Muscle of leg (tissue), 11 donors: ENCODE measurements around the gene PPP3CB. TPM values are rescaled to one million over a fixed set of nuclear protein-coding genes. Genes with fewer than 3 reads are reported as not detected.

Experiments
- DNase-seq: peaks from one replicate; pipeline ENCODE4 v3.0.0; 2013
- H3K27ac ChIP-seq: one replicate; pipeline ENCODE4 v1.5.1; 2013; ENCODE audit warnings: mild to moderate bottlenecking, low read length, control low read depth
- H3K27me3 ChIP-seq: one replicate; pipeline ENCODE4 v1.6.1; 2013; ENCODE audit warnings: low read length; ENCODE audit not compliant: control insufficient read depth, insufficient read depth
- H3K36me3 ChIP-seq: one replicate; pipeline ENCODE4 v1.6.1; 2013; ENCODE audit warnings: low read length; ENCODE audit not compliant: control insufficient read depth, insufficient read depth
- H3K4me1 ChIP-seq: one replicate; pipeline ENCODE4 v1.6.1; 2013; ENCODE audit warnings: low read length; ENCODE audit not compliant: control insufficient read depth, insufficient read depth
- H3K4me3 ChIP-seq: one replicate; pipeline ENCODE4 v1.5.1; 2013; ENCODE audit warnings: low read length, control low read depth
- H3K9me3 ChIP-seq: replicated peaks from 2 replicates; pipeline ENCODE4 v1.6.1; 2013; ENCODE audit warnings: low read depth, low read length; ENCODE audit not compliant: control insufficient read depth
- WGBS: methylation state at CpG from one replicate; pipeline ENCODE4 v1.1.5; 2013; ENCODE audit warnings: missing lambda C conversion rate; ENCODE audit not compliant: insufficient coverage; 5-methylcytosine and 5-hydroxymethylcytosine counted together
- polyA plus RNA-seq, 8 donors: library from polyadenylated mRNA; unstranded; fragments of 120-200 nt; gene quantifications; one replicate each; pipeline versions ENCODE4 v1.2.1 to v1.2.3, GENCODE V29; 2013; ENCODE audit warnings: inconsistent platforms in 1 of 8, low replicate concordance in 1 of 8; ENCODE audit not compliant: insufficient read length in 8 of 8, insufficient read depth in 1 of 8
- total RNA-seq: library from RNA; stranded (reverse); fragments of 120-200 nt; gene quantifications from one replicate; pipeline ENCODE4 v1.2.4, GENCODE V29; 2013

The PPP3CB gene
- total and polyA plus RNA-seq, 9 donors = 72.0 to 163 (median 125) TPM

- Histone ChIP-seq H3K9me3 (no peaks in the 10 kb centered on the region), H3K27me3 (no peaks in the 10 kb centered on the region), H3K4me1 (peaks cover 12% of the 10 kb centered on the region), H3K36me3 (peaks cover 8% of the 10 kb centered on the region), H3K27ac (no peak overlapping the region), H3K4me3 (peak overlapping the region; percentile 95)
- 71% methylated on average over 5 of the region's 15 CpGs for WGBS
- DNase-seq = no peak
Observed at GRCh38 chr10:73494213-73494612, 1.6 kb downstream of the PPP3CB start.

- H3K4me3 ChIP-seq = peak overlapping the region; percentile 0
- H3K36me3 ChIP-seq = peaks cover 5% of the 10 kb centered on the region
- no CpG with 5 or more reads among the region's 2 CpGs for WGBS
- no peaks in the 10 kb centered on the region for H3K27me3 ChIP-seq
- DNase-seq = no peak
- no peaks in the 10 kb centered on the region for H3K9me3 ChIP-seq
- H3K27ac ChIP-seq = no peak overlapping the region
- H3K4me1 ChIP-seq = peaks cover 12% of the 10 kb centered on the region
Observed at GRCh38 chr10:73493781-73494180, 2.0 kb downstream of the PPP3CB start.

- no peaks in the 10 kb centered on the region for H3K9me3 ChIP-seq
- no peaks in the 10 kb centered on the region for H3K27me3 ChIP-seq
- WGBS = 95% methylated on average over 2 of the region's 4 CpGs
- no peaks in the 10 kb centered on the region for H3K4me1 ChIP-seq
- H3K4me3 ChIP-seq = no peak overlapping the region
- DNase-seq = no peak
- peaks cover 13% of the 10 kb centered on the region for H3K36me3 ChIP-seq
- no peak overlapping the region for H3K27ac ChIP-seq
Observed at GRCh38 chr10:73486601-73487000, 9.2 kb downstream of the PPP3CB start.

GRCh38 chr10:73485320-73485719 is 10.5 kb downstream of the PPP3CB start:
- peak; percentile 44 for DNase-seq

GRCh38 chr10:73480158-73480557 is 15.7 kb downstream of the PPP3CB start:
- no peaks in the 10 kb centered on the region for H3K27me3 ChIP-seq
- no peak overlapping the region for H3K27ac ChIP-seq
- no peaks in the 10 kb centered on the region for H3K9me3 ChIP-seq
- H3K36me3 ChIP-seq = peaks cover 20% of the 10 kb centered on the region
- H3K4me1 ChIP-seq = no peaks in the 10 kb centered on the region
- no peak overlapping the region for H3K4me3 ChIP-seq
- no peak for DNase-seq
- WGBS = 98% methylated on average over 6 of the region's 7 CpGs

More at GRCh38 chr10:73485320-73485719, 10.5 kb downstream of the PPP3CB start:
- Histone ChIP-seq H3K27me3 (no peaks in the 10 kb centered on the region), H3K9me3 (no peaks in the 10 kb centered on the region), H3K27ac (peak overlapping the region; percentile 40), H3K36me3 (peaks cover 13% of the 10 kb centered on the region), H3K4me3 (no peak overlapping the region), H3K4me1 (no peaks in the 10 kb centered on the region)
- WGBS = 67% methylated on average over 1 of the region's 1 CpG

- no peak for DNase-seq
- Histone ChIP-seq H3K27me3 (no peaks in the 10 kb centered on the region), H3K9me3 (no peaks in the 10 kb centered on the region), H3K27ac (no peak overlapping the region), H3K4me1 (no peaks in the 10 kb centered on the region), H3K36me3 (peaks cover 22% of the 10 kb centered on the region), H3K4me3 (no peak overlapping the region)
- whole genome bisulfite sequencing = no CpG with 5 or more reads among the region's 3 CpGs
Observed at GRCh38 chr10:73478636-73479035, 17.2 kb downstream of the PPP3CB start.

DNA sequence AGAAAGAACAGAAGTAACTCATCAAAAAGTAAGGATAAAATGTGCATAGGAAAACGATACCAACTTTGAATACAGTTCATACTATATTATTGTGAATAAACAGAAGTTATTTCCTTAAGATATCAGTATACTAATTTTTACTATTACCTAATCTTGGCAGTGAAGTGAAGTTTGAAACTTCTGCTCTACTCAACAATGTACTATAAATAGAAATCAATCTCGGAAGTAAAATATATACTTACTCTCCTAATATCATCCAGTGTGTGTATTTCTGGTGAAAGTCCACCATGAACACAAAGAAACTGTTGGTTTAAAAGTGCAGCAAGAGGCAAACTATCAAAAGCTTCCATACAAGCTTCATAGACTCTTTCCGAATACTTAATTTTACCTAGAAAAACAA is 24.6 kb downstream of the PPP3CB start:
- WGBS = no CpG with 5 or more reads among the region's 3 CpGs

DNA sequence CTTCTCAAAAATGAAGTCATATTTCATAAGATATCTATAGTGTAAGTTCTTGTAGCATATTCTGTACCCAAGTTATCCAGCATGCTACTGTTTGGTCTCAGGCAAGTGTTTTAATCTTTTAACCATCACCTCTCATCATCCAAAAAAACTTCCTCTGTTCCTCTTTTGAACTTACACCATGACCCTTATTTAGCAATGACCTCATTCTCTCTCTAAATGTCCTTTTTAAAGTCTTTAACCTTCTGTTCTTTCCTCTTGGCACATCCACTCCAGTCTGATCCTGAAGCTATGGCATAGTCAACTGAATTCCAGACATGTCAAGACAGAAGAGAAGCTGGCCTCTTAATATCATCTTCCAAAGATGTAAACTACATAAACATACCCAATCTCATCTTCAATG is 26.2 kb downstream of the PPP3CB start:
- H3K4me3 ChIP-seq = no peak overlapping the region
- DNase-seq = peak; percentile 47
- no peaks in the 10 kb centered on the region for H3K9me3 ChIP-seq
- peak overlapping the region; percentile 69 for H3K27ac ChIP-seq
- H3K36me3 ChIP-seq = peaks cover 31% of the 10 kb centered on the region
- no peaks in the 10 kb centered on the region for H3K27me3 ChIP-seq
- peaks cover 3% of the 10 kb centered on the region for H3K4me1 ChIP-seq

More for the DNA sequence above, 24.6 kb downstream of the PPP3CB start:
- Histone ChIP-seq H3K36me3 (peaks cover 32% of the 10 kb centered on the region), H3K27me3 (no peaks in the 10 kb centered on the region), H3K9me3 (no peaks in the 10 kb centered on the region), H3K4me3 (no peak overlapping the region), H3K27ac (no peak overlapping the region), H3K4me1 (peaks cover 3% of the 10 kb centered on the region)
- DNase-seq = no peak

DNA sequence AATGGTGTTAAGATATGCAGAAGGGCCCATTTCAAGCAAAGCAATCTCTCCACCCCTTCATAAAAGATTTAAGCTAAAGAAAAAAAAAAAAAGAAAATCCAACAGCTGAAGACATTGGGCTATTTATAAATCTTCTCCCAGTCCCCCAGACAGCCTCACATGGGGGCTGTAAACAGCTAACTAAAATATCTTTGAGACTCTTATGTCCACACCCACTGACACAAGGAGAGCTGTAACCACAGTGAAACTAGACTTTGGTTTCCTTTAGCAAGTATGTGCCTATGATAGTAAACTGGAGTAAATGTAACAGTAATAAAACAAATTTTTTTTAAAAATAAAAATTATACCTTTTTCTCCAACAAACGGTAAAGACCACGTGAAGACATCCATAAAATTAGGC is 28.6 kb downstream of the PPP3CB start:
- H3K27me3 ChIP-seq = no peaks in the 10 kb centered on the region
- peaks cover 30% of the 10 kb centered on the region for H3K36me3 ChIP-seq
- peak; percentile 48 for DNase-seq
- H3K4me3 ChIP-seq = no peak overlapping the region
- no peaks in the 10 kb centered on the region for H3K9me3 ChIP-seq
- H3K4me1 ChIP-seq = peaks cover 3% of the 10 kb centered on the region
- WGBS = no CpG with 5 or more reads among the region's 2 CpGs
- H3K27ac ChIP-seq = peak overlapping the region; percentile 66

DNA sequence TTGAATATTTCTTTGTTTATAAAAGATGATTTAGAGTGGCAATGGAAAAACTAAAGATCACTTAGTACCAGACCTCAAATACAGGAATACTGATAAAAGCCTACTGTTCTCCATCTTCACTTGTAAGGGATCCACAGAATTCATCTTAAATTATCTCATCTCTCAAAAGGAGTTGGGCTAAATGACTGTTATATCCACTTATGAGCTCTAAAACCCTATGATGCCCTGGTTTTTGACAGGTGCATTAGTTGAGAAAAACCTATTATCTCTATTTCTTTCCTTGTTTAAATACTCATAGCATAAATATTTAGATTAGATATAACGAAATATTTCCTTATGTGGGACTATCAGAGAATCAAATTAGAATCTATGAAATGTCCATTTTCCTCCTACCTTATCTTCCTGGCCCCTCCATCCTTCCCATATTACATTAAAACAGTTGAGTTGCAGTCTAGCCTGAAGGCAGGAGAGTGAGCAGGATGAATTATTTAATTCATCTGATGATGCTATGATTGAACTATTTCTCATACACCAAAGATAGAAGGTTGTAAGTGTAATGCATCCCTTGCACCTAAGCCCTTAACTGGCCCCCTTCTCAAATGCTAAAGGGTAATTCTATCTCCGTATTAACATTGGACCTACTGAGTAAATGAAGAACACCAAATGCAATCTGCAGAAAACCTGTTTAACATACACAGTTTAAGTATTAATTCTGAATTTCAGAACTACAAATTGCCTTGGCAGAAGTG is 29.7 kb downstream of the PPP3CB start:
- Histone ChIP-seq H3K4me1 (peaks cover 3% of the 10 kb centered on the region), H3K4me3 (no peak overlapping the region), H3K36me3 (peaks cover 39% of the 10 kb centered on the region), H3K9me3 (no peaks in the 10 kb centered on the region), H3K27ac (peak overlapping the region; percentile 66), H3K27me3 (no peaks in the 10 kb centered on the region)
- DNase-seq = peak; percentile 36
- no CpG with 5 or more reads among the region's 2 CpGs for WGBS
